Stimulated activated CD4-positive, alpha-beta T cell treated with anti-CD3 and anti-CD28 coated beads, TNF-alpha, amount 100 ng/mL, for 24 hours (primary cell): ENCODE results near the gene BTRC.
"Not testable (repeated sequence)": the region's sequence is repeated elsewhere in the genome, so short reads cannot be mapped to it uniquely, and the experiment has no call there.

Source experiments
- DNase-seq, 3 experiments: peaks; one replicate each; pipeline ENCODE4 v3.0.0-alpha.2; 2020; ENCODE audit warnings: low read depth in 3 of 3

The BTRC gene

GRCh38 chr10:101585841-101586240, 231.9 kb downstream of the BTRC start:
- no peak for DNase-seq

GRCh38 chr10:101587725-101588653, 234.0 kb downstream of the BTRC start, which contains the start of the genes DPCD and POLL:
Gene DPCD, plus strand, starts transcription at chr10:101588321. Its CDS starts 16 bp downstream, at chr10:101588337.
Gene POLL, minus strand, starts transcription at chr10:101588257. Its CDS starts 897 bp downstream, at chr10:101587360.
- peak; percentile 78 to 93 (median 86) for DNase-seq

- DNase-seq: no peak
Measured at GRCh38 chr10:101588879-101589278, 234.9 kb downstream of the BTRC start.

- DNase-seq: not testable (repeated sequence)
Measured at GRCh38 chr10:101593331-101593730, 239.4 kb downstream of the BTRC start.

- no peak for DNase-seq
Measured at GRCh38 chr10:101595591-101596433, 241.8 kb downstream of the BTRC start.

GRCh38 chr10:101597091-101597900, 243.3 kb downstream of the BTRC start:
- no peak for DNase-seq

- DNase-seq: no peak
Measured at GRCh38 chr10:101601541-101601940, 247.6 kb downstream of the BTRC start.

- DNase-seq: peak; percentile 44 to 73 (median 46)
Measured at GRCh38 chr10:101602761-101603398, 248.9 kb downstream of the BTRC start.
